NB4 (cell line): ENCODE measurements around the gene PCDH20.
"Not testable (repeated sequence)": the region's sequence is repeated elsewhere in the genome, so short reads cannot be mapped to it uniquely, and the experiment has no call there.

Experiments used
- MYC ChIP-seq: IDR thresholded peaks from 2 replicates; pipeline ENCODE4 v1.6.1; 2011; ENCODE audit warnings: low read depth, low read length
- POLR2A ChIP-seq: IDR thresholded peaks from 2 replicates; pipeline ENCODE4 v1.6.1; 2011; ENCODE audit warnings: mild to moderate bottlenecking; ENCODE audit not compliant: insufficient read length; ENCODE audit errors: extremely low read depth
- TF ChIP-seq, protein P1 (sequence below): IDR thresholded peaks from one replicate; pipeline ENCODE4 v1.5.1; 2012; ENCODE audit warnings: low read depth, low read length
- TF ChIP-seq, protein P2 (sequence below): IDR thresholded peaks from 2 replicates; pipeline ENCODE4 v1.6.1; 2011; ENCODE audit warnings: low read depth, low read length

DNA sequence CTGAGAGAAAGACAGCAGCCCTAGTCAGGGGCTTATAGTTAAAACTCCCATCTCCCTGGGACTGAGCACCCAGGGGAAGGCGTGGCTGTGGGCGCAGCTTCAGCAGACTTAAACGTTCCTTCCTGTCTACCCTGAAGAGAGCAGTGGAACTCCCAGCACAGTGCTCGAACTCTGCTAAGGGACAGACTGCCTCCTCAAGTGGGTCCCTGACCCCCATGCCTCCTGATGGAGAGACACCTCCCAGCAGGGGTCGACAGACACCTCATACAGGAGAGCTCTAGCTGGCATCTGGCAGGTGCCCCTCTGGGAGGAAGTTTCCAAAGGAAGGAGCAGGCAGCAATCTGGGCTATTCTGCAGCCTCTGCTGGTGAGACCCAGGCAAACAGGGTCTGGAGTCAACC is 51.0 kb downstream of the PCDH20 start:
- TF ChIP-seq, protein P1, sequence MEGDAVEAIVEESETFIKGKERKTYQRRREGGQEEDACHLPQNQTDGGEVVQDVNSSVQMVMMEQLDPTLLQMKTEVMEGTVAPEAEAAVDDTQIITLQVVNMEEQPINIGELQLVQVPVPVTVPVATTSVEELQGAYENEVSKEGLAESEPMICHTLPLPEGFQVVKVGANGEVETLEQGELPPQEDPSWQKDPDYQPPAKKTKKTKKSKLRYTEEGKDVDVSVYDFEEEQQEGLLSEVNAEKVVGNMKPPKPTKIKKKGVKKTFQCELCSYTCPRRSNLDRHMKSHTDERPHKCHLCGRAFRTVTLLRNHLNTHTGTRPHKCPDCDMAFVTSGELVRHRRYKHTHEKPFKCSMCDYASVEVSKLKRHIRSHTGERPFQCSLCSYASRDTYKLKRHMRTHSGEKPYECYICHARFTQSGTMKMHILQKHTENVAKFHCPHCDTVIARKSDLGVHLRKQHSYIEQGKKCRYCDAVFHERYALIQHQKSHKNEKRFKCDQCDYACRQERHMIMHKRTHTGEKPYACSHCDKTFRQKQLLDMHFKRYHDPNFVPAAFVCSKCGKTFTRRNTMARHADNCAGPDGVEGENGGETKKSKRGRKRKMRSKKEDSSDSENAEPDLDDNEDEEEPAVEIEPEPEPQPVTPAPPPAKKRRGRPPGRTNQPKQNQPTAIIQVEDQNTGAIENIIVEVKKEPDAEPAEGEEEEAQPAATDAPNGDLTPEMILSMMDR: not testable (repeated sequence)
- not testable (repeated sequence) for TF ChIP-seq POLR2A, MYC
- TF ChIP-seq, protein P2, sequence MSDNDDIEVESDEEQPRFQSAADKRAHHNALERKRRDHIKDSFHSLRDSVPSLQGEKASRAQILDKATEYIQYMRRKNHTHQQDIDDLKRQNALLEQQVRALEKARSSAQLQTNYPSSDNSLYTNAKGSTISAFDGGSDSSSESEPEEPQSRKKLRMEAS: not testable (repeated sequence)
